Measurements from ENCODE around the gene SPATS2. TPM values are rescaled to one million over a fixed set of nuclear protein-coding genes. Genes with fewer than 3 reads are reported as not detected.

Gene SPATS2
- total and polyA plus RNA-seq, 2 of the 4 experiments (the other 2 are of a cell fraction) = 50.6 to 63.3 TPM

DNA sequence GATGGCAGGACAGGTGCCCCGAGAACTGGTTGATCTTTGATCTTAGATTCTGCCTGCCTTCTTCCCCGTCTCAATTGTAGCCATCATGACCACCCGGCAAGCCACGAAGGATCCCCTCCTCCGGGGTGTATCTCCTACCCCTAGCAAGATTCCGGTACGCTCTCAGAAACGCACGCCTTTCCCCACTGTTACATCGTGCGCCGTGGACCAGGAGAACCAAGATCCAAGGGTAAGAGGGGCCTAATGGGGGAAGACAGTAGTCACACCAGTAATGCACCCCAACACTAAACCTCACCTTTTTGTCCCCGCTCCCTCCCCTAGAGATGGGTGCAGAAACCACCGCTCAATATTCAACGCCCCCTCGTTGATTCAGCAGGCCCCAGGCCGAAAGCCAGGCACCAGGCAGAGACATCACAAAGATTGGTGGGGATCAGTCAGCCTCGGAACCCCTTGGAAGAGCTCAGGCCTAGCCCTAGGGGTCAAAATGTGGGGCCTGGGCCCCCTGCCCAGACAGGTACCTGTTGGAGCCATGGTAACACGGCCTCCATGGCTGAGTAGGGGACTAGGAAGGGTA is 43.7 kb upstream of the SPATS2 start:
- 0% methylated on average over 2 of the region's 19 CpGs; no CpG with 5 or more reads in 1 of the 2 experiments for WGBS, 2 experiments (ENCODE audit: extremely low coverage in 2 of 2, insufficient read length in 1 of 2)
- no peaks in the 10 kb centered on the region for H3K27me3 ChIP-seq (ENCODE audit: control insufficient read depth, insufficient read depth, low read length)
- peak overlapping the region; percentile 65 for H3K4me3 ChIP-seq (ENCODE audit: insufficient read depth, low read depth, low read length)
- peak overlapping the region; percentile 79 for H2AK9ac ChIP-seq (replicated peaks; ENCODE audit: low read depth, low read length, poor library complexity)
- H3K23ac ChIP-seq (ENCODE audit: low read depth, low read length) = no peak overlapping the region; the same call in 1 of the 2 replicates
- H2BK15ac ChIP-seq (ENCODE audit: low read depth, low read length) = no peak overlapping the region
- ATAC-seq (ENCODE audit: low read depth) (no peak), DNase-seq (no peak)
- peak overlapping the region; percentile 57; the same call in 1 of the 2 replicates for H3K9ac ChIP-seq (ENCODE audit: low read depth, low read length)
- peak overlapping the region in 1 of 2 experiments; percentile 17; a peak in 2 of 4 replicates for H4K8ac ChIP-seq (ENCODE audit: low read depth in 2 of 2, low read length in 2 of 2)
- H3K79me1 ChIP-seq (ENCODE audit: low read depth in 1 of 2, low read length in 2 of 2) = peaks cover 9 to 41% of the 10 kb centered on the region in 2 experiments; a peak in 3 of 4 replicates
- H3K9me1 ChIP-seq (ENCODE audit: insufficient read depth, low read length) = no peaks in the 10 kb centered on the region; the same call in 1 of the 2 replicates
- peak overlapping the region; percentile 73; the same call in 1 of the 2 replicates for H4K91ac ChIP-seq (ENCODE audit: insufficient read depth, low read depth, low read length)
- dilution Hi-C loops (cut with HindIII; ENCODE audit: low sequenced_read_pairs, unreplicated experiment) = no loop called here
- H2AFZ ChIP-seq (replicated peaks; ENCODE audit: low read length, poor library complexity) = peak overlapping the region; percentile 95
- H3K14ac ChIP-seq (replicated peaks; ENCODE audit: low read depth, low read length) = no peak overlapping the region
- H4K20me1 ChIP-seq (ENCODE audit: insufficient read depth, low read length) = no peaks in the 10 kb centered on the region
- H3K9me3 ChIP-seq (ENCODE audit: control insufficient read depth, insufficient read depth, low read length) = no peaks in the 10 kb centered on the region
- ChIA-PET POLR2A (ENCODE audit: unreplicated experiment) (interaction anchor here (1.6 kb wide), 1 partner anchor 8 kb away, joined by 4 read pairs; no protein-coding TSS in a partner anchor), CTCF (interaction anchor here (0.9 to 1.7 kb wide), 2 partner anchors 13 to 24 kb away, joined by 3 to 9 read pairs; partner anchors contain the start of gene C1QL4)
- peaks cover 9% of the 10 kb centered on the region; the same call in 1 of the 2 replicates for H3K4me1 ChIP-seq (ENCODE audit: control insufficient read depth, insufficient read depth, low read length)
- H3K27ac ChIP-seq (ENCODE audit: insufficient read depth, low read length) = peak overlapping the region; percentile 34; the same call in 1 of the 2 replicates
- H3K36me3 ChIP-seq (ENCODE audit: control insufficient read depth, insufficient read depth, low read length) = no peaks in the 10 kb centered on the region
- no peak overlapping the region for H3K18ac ChIP-seq (ENCODE audit: low read depth, low read length)
- no peak overlapping the region for H2BK5ac ChIP-seq (ENCODE audit: low read depth, low read length, poor library complexity, severe bottlenecking)
- no peak for TF ChIP-seq MAZ (IDR thresholded peaks at IDR 0.05; ENCODE audit: borderline replicate concordance, low read depth, low read length)
- intact Hi-C loops (cut with micrococcal nuclease) = no loop called here
- BruUV-seq (replicated peaks) = no TSS peak
- no peak overlapping the region for H2BK120ac ChIP-seq (ENCODE audit: low read depth, low read length)
- no peak overlapping the region for H2BK20ac ChIP-seq (ENCODE audit: low read depth, low read length)
- peak overlapping the region; percentile 62; the same call in 1 of the 2 replicates for H3K56ac ChIP-seq (ENCODE audit: extremely low read depth, insufficient read depth, low read length)
- peak overlapping the region; percentile 70; the same call in 1 of the 2 replicates for H2AK5ac ChIP-seq (ENCODE audit: low read depth, low read length)
- peak overlapping the region; percentile 77 for H3K4ac ChIP-seq (ENCODE audit: low read depth, low read length)
- in situ Hi-C loops (cut with MboI; ENCODE audit: low sequenced_read_pairs) = no loop called here
- H4K5ac ChIP-seq (ENCODE audit: low read depth, low read length) = no peak overlapping the region
- H3K4me2 ChIP-seq (ENCODE audit: low read depth, low read length) = peak overlapping the region; percentile 92

All from IMR-90 (cell line).